Stimulated activated CD4-positive, alpha-beta T cell treated with anti-CD3 and anti-CD28 coated beads, Interleukin-12 subunit alpha, Interleukin-12 subunit beta, amount 100 ng/mL, for 24 hours (primary cell): Measurements from ENCODE around the gene NANOS2.

Experiments used
- DNase-seq, 2 experiments: peaks; one replicate each; pipeline ENCODE4 v3.0.0-alpha.2; 2020; ENCODE audit warnings: low read depth in 2 of 2

Gene NANOS2

GRCh38 chr19:45929247-45929646 is 14.7 kb upstream of the NANOS2 start:
- no peak for DNase-seq

- peak; percentile 61 to 82 for DNase-seq
Measured at GRCh38 chr19:45927565-45928261, 13.1 kb upstream of the NANOS2 start.

- DNase-seq, result no peak
Measured at GRCh38 chr19:45924891-45925447, 10.4 kb upstream of the NANOS2 start.

- DNase-seq, result no peak
Measured at GRCh38 chr19:45922281-45922680, 7.7 kb upstream of the NANOS2 start.

GRCh38 chr19:45920458-45920857 is 5.9 kb upstream of the NANOS2 start:
- no peak for DNase-seq

GRCh38 chr19:45919678-45920077 is 5.1 kb upstream of the NANOS2 start:
- DNase-seq, result no peak

- DNase-seq, result no peak
Measured at GRCh38 chr19:45918721-45919120, 4.1 kb upstream of the NANOS2 start.

GRCh38 chr19:45917421-45918091 is 3.0 kb upstream of the NANOS2 start:
- DNase-seq, result no peak

GRCh38 chr19:45911291-45911690 is 3.3 kb downstream of the NANOS2 start:
- no peak for DNase-seq

- DNase-seq, result no peak
Measured at GRCh38 chr19:45908956-45909355, 5.6 kb downstream of the NANOS2 start.

- no peak for DNase-seq
Measured at GRCh38 chr19:45906221-45906620, 8.4 kb downstream of the NANOS2 start.

- DNase-seq, result no peak
Measured at GRCh38 chr19:45905011-45905410, 9.6 kb downstream of the NANOS2 start.

- DNase-seq, result peak; percentile 99
Measured at GRCh38 chr19:45902651-45903625, 11.6 kb downstream of the NANOS2 start.

GRCh38 chr19:45901912-45902650 is 12.5 kb downstream of the NANOS2 start, which contains the start of gene MYPOP:
TSS of gene MYPOP (minus strand) at chr19:45902613. CDS start at chr19:45901773, 840 bp downstream.
- no peak for DNase-seq

- DNase-seq, result peak in 1 of 2 experiments; percentile 21
Measured at GRCh38 chr19:45901432-45901911, 13.1 kb downstream of the NANOS2 start.

GRCh38 chr19:45900738-45901431 is 13.7 kb downstream of the NANOS2 start:
- no peak for DNase-seq

GRCh38 chr19:45899919-45900589 is 14.5 kb downstream of the NANOS2 start:
- no peak for DNase-seq

GRCh38 chr19:45899253-45899652 is 15.3 kb downstream of the NANOS2 start:
- no peak for DNase-seq

GRCh38 chr19:45897261-45897812 is 17.2 kb downstream of the NANOS2 start:
- DNase-seq, result no peak
